Psoas muscle (tissue), 8 donors: Measurements from ENCODE around the gene NPL. TPM values are rescaled to one million over a fixed set of nuclear protein-coding genes. Genes with fewer than 3 reads are reported as not detected.

Source experiments
- ATAC-seq, 4 donors: fragments of 200-7000 bp; cut with Tn5 transposase; one replicate each; pipeline ENCODE4 v1.9.1; 2020; ENCODE audit warnings: moderate library complexity in 3 of 4, mild to moderate bottlenecking in 2 of 4
- DNase-seq, 2 donors: peaks; one replicate each; pipeline ENCODE4 v3.0.0-alpha.2; 2020
- H3K27ac ChIP-seq: fragments of 200-600 bp; one replicate; pipeline ENCODE4 v1.8.0; 2022
- H3K27me3 ChIP-seq, 3 donors: fragments of 200-600 bp in 1 of 3; one replicate each; pipeline versions ENCODE4 v1.6.1 to v1.8.0; 2013 to 2022; ENCODE audit warnings: low read length in 2 of 3, mild to moderate bottlenecking in 2 of 3, moderate library complexity in 1 of 3; ENCODE audit not compliant: insufficient read depth in 3 of 3
- H3K36me3 ChIP-seq, 2 donors: fragments of 200-600 bp in 1 of 2; one replicate each; pipeline versions ENCODE4 v1.6.1 to v1.8.0; 2013 to 2022; ENCODE audit warnings: low read depth in 1 of 2, mild to moderate bottlenecking in 1 of 2, moderate library complexity in 1 of 2; ENCODE audit not compliant: insufficient read depth in 1 of 2
- H3K4me1 ChIP-seq: fragments of 200-600 bp; one replicate; pipeline ENCODE4 v1.8.0; 2022
- H3K4me3 ChIP-seq: fragments of 200-600 bp; one replicate; pipeline ENCODE4 v1.8.0; 2022; ENCODE audit warnings: mild to moderate bottlenecking
- H3K9me3 ChIP-seq: fragments of 200-600 bp; one replicate; pipeline ENCODE4 v1.8.0; 2022
- CTCF ChIP-seq: fragments of 200-600 bp; IDR thresholded peaks from one replicate; pipeline ENCODE4 v1.8.0; 2022; ENCODE audit warnings: antibody characterized with exemption
- WGBS, 3 donors: extraction: QIAGEN DNeasy Blood & Tissue Kit; methylation state at CpG; one replicate each; pipeline versions ENCODE4 v1.1.6 to v1.1.7; 2013; 5-methylcytosine and 5-hydroxymethylcytosine counted together
- intact Hi-C, 2 donors: fragments of 100-400 bp; cut with DNase I; formaldehyde crosslinking; loops; one replicate each; pipeline versions ENCODE4 v1.11.0 to v1.14.2; 2022
- polyA plus RNA-seq, 3 donors: library from polyadenylated mRNA; stranded (reverse); fragments of 200-250 nt; gene quantifications; one replicate each; pipeline ENCODE4 v1.2.3, GENCODE V29; 2013
- total RNA-seq, 4 donors: library from RNA; stranded (reverse); fragmentation: NEBNext Ultra II Directional in 2 of 4; extraction: Animal tissue kit (Norgen Biotek cat#: 25700) in 2 of 4; gene quantifications; one replicate each; pipeline versions ENCODE4 v1.2.1 to v1.2.4, GENCODE V29; 2021 to 2023
- donor health status: healthy with polysubstance abuse.
- donor health status: DM: no; HTN: no; CAD: no; lungs with moderate emphysema.
- donor health status: Bipolar disorder and iron deficiency.
- donor health status: healthy.
- donor health status: DM: yes; HTN: yes; CAD: no.
- donor health status: DM: no; HTN: no; CAD: no.
- donor health status: DM: no; HTN: no; CAD: no.
- donor health status: DM: yes; HTN: yes; CAD: no.

Gene NPL
- total and polyA plus RNA-seq, 7 donors: 2.2 to 6.7 (median 4.3) TPM

- no peak for TF ChIP-seq CTCF
- Histone ChIP-seq H3K36me3 (peaks cover 4 to 49% of the 10 kb centered on the region in 2 donors), H3K9me3 (no peaks in the 10 kb centered on the region), H3K4me3 (no peak overlapping the region), H3K4me1 (peaks cover 5% of the 10 kb centered on the region), H3K27me3 (no peaks in the 10 kb centered on the region), H3K27ac (no peak overlapping the region)
- intact Hi-C loops: no loop called here
- 98 to 100% (median 98%) methylated on average over 2 of the region's 2 CpGs for WGBS, 3 donors
- ATAC-seq (no peak), DNase-seq (no peak)
Measured at GRCh38 chr1:182794091-182794490, 4.5 kb downstream of the NPL start.

GRCh38 chr1:182794676-182795201 is 5.2 kb downstream of the NPL start:
- Histone ChIP-seq H3K27ac (no peak overlapping the region), H3K4me1 (peaks cover 5% of the 10 kb centered on the region), H3K9me3 (no peaks in the 10 kb centered on the region), H3K4me3 (no peak overlapping the region), H3K27me3 (no peaks in the 10 kb centered on the region), H3K36me3 (peaks cover 4 to 49% of the 10 kb centered on the region in 2 donors)
- 86 to 91% (median 90%) methylated on average over 3 of the region's 3 CpGs for WGBS, 3 donors
- ATAC-seq: no peak
- no peak for TF ChIP-seq CTCF
- no peak for DNase-seq
- intact Hi-C loops: no loop called here

GRCh38 chr1:182795563-182796228 is 6.1 kb downstream of the NPL start:
- H3K4me1 ChIP-seq: no peaks in the 10 kb centered on the region
- no peak overlapping the region for H3K4me3 ChIP-seq
- WGBS, 3 donors: 79 to 80% (median 80%) methylated on average over 8 of the region's 8 CpGs
- peaks cover 4 to 49% of the 10 kb centered on the region in 2 donors for H3K36me3 ChIP-seq
- no peaks in the 10 kb centered on the region for H3K9me3 ChIP-seq
- no peak overlapping the region for H3K27ac ChIP-seq
- ATAC-seq (peak in 1 of 4 donors; percentile 40), DNase-seq (no peak)
- intact Hi-C loops: no loop called here
- no peaks in the 10 kb centered on the region for H3K27me3 ChIP-seq
- TF ChIP-seq CTCF: no peak

- no peak for TF ChIP-seq CTCF
- Histone ChIP-seq H3K4me1 (no peaks in the 10 kb centered on the region), H3K36me3 (peaks cover 0 to 53% of the 10 kb centered on the region in 2 donors), H3K9me3 (no peaks in the 10 kb centered on the region), H3K27me3 (no peaks in the 10 kb centered on the region), H3K27ac (no peak overlapping the region), H3K4me3 (no peak overlapping the region)
- no peak for DNase-seq
- intact Hi-C loops: no loop called here
- ATAC-seq: no peak
- 71 to 83% (median 81%) methylated on average over 4 of the region's 4 CpGs for WGBS, 3 donors
Measured at GRCh38 chr1:182802006-182802803, 12.6 kb downstream of the NPL start.
